H9 (cell line): Measurements from ENCODE around the gene PTPRK. TPM values are rescaled to one million over a fixed set of nuclear protein-coding genes. Genes with fewer than 3 reads are reported as not detected.

Source experiments
- DNase-seq: peaks from one replicate; pipeline ENCODE4 v3.0.0-alpha.2; 2017
- H2AFZ ChIP-seq: one replicate; pipeline ENCODE4 v1.6.1; 2013; ENCODE audit warnings: mild to moderate bottlenecking, low read length, control low read depth, moderate library complexity
- H2AK5ac ChIP-seq: 2 replicates; pipeline ENCODE4 v1.6.1; 2013; ENCODE audit warnings: low read length, control low read depth, mixed read lengths; ENCODE audit not compliant: insufficient read length
- H2BK120ac ChIP-seq: one replicate; pipeline ENCODE4 v1.6.1; 2013; ENCODE audit warnings: low read depth, mild to moderate bottlenecking, low read length, control low read depth, inconsistent platforms; ENCODE audit not compliant: poor library complexity, severe bottlenecking
- H2BK12ac ChIP-seq: 2 replicates; pipeline ENCODE4 v1.6.1; 2013; ENCODE audit warnings: low read length, control low read depth, mixed read lengths, low read depth; ENCODE audit not compliant: insufficient read length
- H2BK15ac ChIP-seq: 2 replicates; pipeline ENCODE4 v1.6.1; 2013; ENCODE audit warnings: low read depth, low read length, control low read depth
- H2BK20ac ChIP-seq: one replicate; pipeline ENCODE4 v1.6.1; 2013; ENCODE audit warnings: low read depth, mild to moderate bottlenecking, low read length, control low read depth, inconsistent platforms; ENCODE audit not compliant: poor library complexity, severe bottlenecking
- H2BK5ac ChIP-seq: 2 replicates; pipeline ENCODE4 v1.6.1; 2013; ENCODE audit warnings: low read length, control low read depth, mixed read lengths; ENCODE audit not compliant: insufficient read length
- H3K14ac ChIP-seq: 2 replicates; pipeline ENCODE4 v1.6.1; 2013; ENCODE audit warnings: low read length, control low read depth; ENCODE audit not compliant: insufficient read depth
- H3K18ac ChIP-seq: 2 replicates; pipeline ENCODE4 v1.6.1; 2013; ENCODE audit warnings: low read depth, mild to moderate bottlenecking, mixed read lengths, low read length, control low read depth; ENCODE audit not compliant: insufficient read length
- H3K23ac ChIP-seq: 2 replicates; pipeline ENCODE4 v1.6.1; 2013; ENCODE audit warnings: low read length, control low read depth, mixed read lengths, low read depth; ENCODE audit not compliant: insufficient read length
- H3K23me2 ChIP-seq: 2 replicates; pipeline ENCODE4 v1.6.1; 2013; ENCODE audit warnings: low read depth, mild to moderate bottlenecking, mixed read lengths, low read length, control low read depth; ENCODE audit not compliant: insufficient read length, poor library complexity, severe bottlenecking
- H3K27ac ChIP-seq: 2 replicates; pipeline ENCODE4 v1.5.1; 2013; ENCODE audit warnings: low read length, control low read depth, mixed read lengths, low read depth; ENCODE audit not compliant: insufficient read length
- H3K27me3 ChIP-seq: 2 replicates; pipeline ENCODE4 v1.6.1; 2013; ENCODE audit warnings: low read length, control low read depth, inconsistent platforms; ENCODE audit not compliant: insufficient read depth
- H3K4ac ChIP-seq: 2 replicates; pipeline ENCODE4 v1.6.1; 2013; ENCODE audit warnings: low read depth, mild to moderate bottlenecking, control low read depth, inconsistent platforms, low read length, moderate library complexity
- H3K4me1 ChIP-seq: 2 replicates; pipeline ENCODE4 v1.6.1; 2013; ENCODE audit warnings: low read length, control low read depth, inconsistent platforms; ENCODE audit not compliant: insufficient read depth
- H3K4me2 ChIP-seq: 2 replicates; pipeline ENCODE4 v1.6.1; 2013; ENCODE audit warnings: low read length, control low read depth, mixed read lengths; ENCODE audit not compliant: insufficient read length, insufficient read depth
- H3K56ac ChIP-seq: 2 replicates; pipeline ENCODE4 v1.6.1; 2013; ENCODE audit warnings: low read depth, mild to moderate bottlenecking, mixed read lengths, low read length, control low read depth; ENCODE audit not compliant: insufficient read length
- H3K79me1 ChIP-seq: 2 replicates; pipeline ENCODE4 v1.6.1; 2013; ENCODE audit warnings: low read depth, mild to moderate bottlenecking, moderate library complexity, low read length, control low read depth, inconsistent platforms; ENCODE audit not compliant: insufficient read depth, poor library complexity, severe bottlenecking
- H3K79me2 ChIP-seq: 2 replicates; pipeline ENCODE4 v1.6.1; 2013; ENCODE audit warnings: low read length, control low read depth, inconsistent platforms; ENCODE audit not compliant: insufficient read depth
- H3K9ac ChIP-seq: 2 replicates; pipeline ENCODE4 v1.6.1; 2013; ENCODE audit warnings: low read length, control low read depth, mixed read lengths; ENCODE audit not compliant: insufficient read length; ENCODE audit errors: extremely low read depth
- H3K9me3 ChIP-seq: one replicate; pipeline ENCODE4 v1.6.1; 2013; ENCODE audit warnings: low read depth, low read length, inconsistent platforms; ENCODE audit not compliant: control insufficient read depth
- H3T11ph ChIP-seq: one replicate; pipeline ENCODE4 v1.6.1; 2013; ENCODE audit warnings: mild to moderate bottlenecking, low read length, control low read depth, inconsistent platforms
- H4K20me1 ChIP-seq: one replicate; pipeline ENCODE4 v1.6.1; 2013; ENCODE audit not compliant: control insufficient read depth, insufficient read length, insufficient read depth
- H4K5ac ChIP-seq: 2 replicates; pipeline ENCODE4 v1.6.1; 2013; ENCODE audit warnings: low read depth, mild to moderate bottlenecking, mixed read lengths, low read length, control low read depth; ENCODE audit not compliant: insufficient read length
- H4K8ac ChIP-seq: replicated peaks from 2 replicates; pipeline ENCODE4 v1.6.1; 2013; ENCODE audit warnings: low read length, control low read depth, mixed read lengths, low read depth; ENCODE audit not compliant: insufficient read length
- H4K91ac ChIP-seq: 2 replicates; pipeline ENCODE4 v1.6.1; 2013; ENCODE audit warnings: low read depth, mild to moderate bottlenecking, moderate library complexity, mixed read lengths, low read length, control low read depth; ENCODE audit not compliant: insufficient read length
- H3K27ac Mint-ChIP-seq, 3 experiments: 2 replicates in 2 of 3; 3 replicates in 1 of 3; pipeline ENCODE4 v1.8.0; 2020 to 2021; ENCODE audit warnings: mixed read lengths in 3 of 3, mild to moderate bottlenecking in 1 of 3, moderate library complexity in 1 of 3
- H3K27me3 Mint-ChIP-seq: 2 replicates; pipeline ENCODE4 v1.8.0; 2021; ENCODE audit warnings: low read depth, mild to moderate bottlenecking, moderate library complexity, mixed read lengths
- H3K36me3 Mint-ChIP-seq, 3 experiments: 2 replicates in 2 of 3; 3 replicates in 1 of 3; pipeline ENCODE4 v1.8.0; 2020 to 2021; ENCODE audit warnings: low read depth in 3 of 3, mixed read lengths in 3 of 3; ENCODE audit not compliant: insufficient read depth in 1 of 3
- H3K4me1 Mint-ChIP-seq, 2 experiments: 2 replicates each; pipeline ENCODE4 v1.8.0; 2020; ENCODE audit warnings: mixed read lengths in 2 of 2
- H3K4me3 Mint-ChIP-seq, 2 experiments: 2 replicates in 1 of 2; 3 replicates in 1 of 2; pipeline ENCODE4 v1.8.0; 2020 to 2021; ENCODE audit warnings: mild to moderate bottlenecking in 2 of 2, mixed read lengths in 2 of 2, moderate library complexity in 1 of 2
- H3K9me3 Mint-ChIP-seq, 2 experiments: 2 replicates in 1 of 2; 3 replicates in 1 of 2; pipeline ENCODE4 v1.8.0; 2020; ENCODE audit warnings: mild to moderate bottlenecking in 2 of 2, mixed read lengths in 2 of 2, moderate library complexity in 1 of 2
- CTCF ChIP-seq: fragments of 200-600 bp; sonication (generic); conservative IDR thresholded peaks from 3 replicates; pipeline ENCODE4 v1.8.0; 2021; ENCODE audit warnings: antibody characterized with exemption, mild to moderate bottlenecking
- WGBS: extraction: QIAGEN DNeasy Blood & Tissue Kit; methylation state at CpG from one replicate; pipeline ENCODE4 v1.1.7; 2013; ENCODE audit warnings: missing lambda C conversion rate, low lambda C conversion rate, mixed read lengths; ENCODE audit not compliant: insufficient read length; ENCODE audit errors: extremely low coverage; 5-methylcytosine and 5-hydroxymethylcytosine counted together
- total RNA-seq: library from RNA; stranded (reverse); gene quantifications from 2 replicates; pipeline ENCODE4 v1.2.1, GENCODE V29; 2021

Gene PTPRK
- total RNA-seq, 1 experiment from 2014 or later = 47.9 TPM

DNA sequence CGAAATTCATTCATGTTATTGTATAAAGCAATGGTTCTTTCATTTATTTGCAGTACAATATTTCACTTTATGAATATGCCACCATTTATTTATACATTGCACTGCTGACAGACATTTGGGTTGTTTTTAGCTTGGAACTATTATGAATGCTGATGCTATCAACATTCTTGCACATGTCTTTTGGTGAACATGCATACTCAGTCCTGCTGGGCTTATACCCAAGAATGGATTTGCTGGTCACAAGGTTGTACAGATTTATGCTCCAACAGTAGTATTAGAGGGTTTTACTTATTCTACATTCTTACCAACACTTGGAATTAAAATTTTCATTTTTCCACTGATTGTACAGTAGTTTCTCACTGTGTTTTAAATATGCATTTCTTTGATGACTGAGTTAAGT, 126.2 kb downstream of the PTPRK start:
- Histone ChIP-seq H3K18ac (no peak overlapping the region), H3K4ac (no peak overlapping the region), H3K56ac (no peak overlapping the region), H3K14ac (no peak overlapping the region), H2BK15ac (no peak overlapping the region), H3K9me3 (no peaks in the 10 kb centered on the region), H2BK120ac (no peak overlapping the region), H2BK5ac (no peak overlapping the region), H3K27ac (no peak overlapping the region), H3K23me2 (no peaks in the 10 kb centered on the region), H3K9ac (no peak overlapping the region), H3K23ac (no peak overlapping the region), H4K91ac (no peak overlapping the region), H3K79me1 (no peaks in the 10 kb centered on the region), H2BK12ac (no peak overlapping the region), H3K4me2 (no peak overlapping the region), H3K27me3 (no peaks in the 10 kb centered on the region), H2AFZ (no peak overlapping the region), H3K79me2 (no peaks in the 10 kb centered on the region), H4K5ac (no peak overlapping the region), H4K20me1 (no peaks in the 10 kb centered on the region), H3K4me1 (no peaks in the 10 kb centered on the region), H4K8ac (no peak overlapping the region), H2AK5ac (no peak overlapping the region), H3T11ph (no peak overlapping the region), H2BK20ac (no peak overlapping the region)
- no peaks in the 10 kb centered on the region for H3K27me3 Mint-ChIP-seq
- WGBS = no CpG with 5 or more reads among the region's 1 CpG
- H3K9me3 Mint-ChIP-seq = no peaks in the 10 kb centered on the region
- H3K27ac Mint-ChIP-seq = no peak overlapping the region
- no peak overlapping the region for H3K4me3 Mint-ChIP-seq
- DNase-seq = no peak
- peaks cover 3% of the 10 kb centered on the region in 2 experiments; a peak in 2 of 4 replicates for H3K4me1 Mint-ChIP-seq
- H3K36me3 Mint-ChIP-seq = peaks cover 2 to 9% (median 5%) of the 10 kb centered on the region in 3 experiments; a peak in 6 of 7 replicates
- no peak for TF ChIP-seq CTCF
